K562 (cell line): ENCODE results near the gene MUC5B. TPM values are rescaled to one million over a fixed set of nuclear protein-coding genes. Genes with fewer than 3 reads are reported as not detected.

Source experiments
- ATAC-seq: fragments of 200-7000 bp; cut with Tn5 transposase; 3 replicates; pipeline ENCODE4 v1.9.1; 2020; ENCODE audit warnings: moderate library complexity
- BruUV-seq: library from RNA; stranded (reverse); fragments of 400-500 nt; replicated peaks from 2 replicates; lab custom pipeline; 2021; lab: Mats Ljungman, UMichigan
- CTCF ChIA-PET: fragments of 300-600 bp; formaldehyde crosslinking; extraction: SDS; loops from one replicate; lab custom pipeline; 2021; ENCODE audit warnings: low intra/inter-chr PET ratio; lab: Yijun Ruan, JAX
- POLR2A ChIA-PET: fragments of 300-600, 350-650 bp; sonication (Branson Sonifier 250); formaldehyde crosslinking; extraction: SDS; loops from one replicate; lab custom pipeline; 2021; ENCODE audit warnings: antibody characterized with exemption, inconsistent platforms; lab: Yijun Ruan, JAX
- DNase-seq, 4 experiments: peaks; one replicate each; pipeline versions ENCODE4 v3.0.0 to v3.0.0-alpha.2; 2011 to 2018; ENCODE audit warnings: low spot score in 3 of 4, mixed read lengths in 3 of 4; ENCODE audit errors: extremely low read depth in 1 of 4
- FAIRE-seq: peaks from 2 replicates; lab custom pipeline; 2011; peaks lifted over from hg19 to GRCh38; lab: Jason Lieb, UNC
- H2AFZ ChIP-seq: 2 replicates; pipeline ENCODE4 v1.6.0; 2011; ENCODE audit warnings: low read depth, low read length, control low read depth, inconsistent platforms
- H3K27ac ChIP-seq: fragments of 200-600 bp; 3 replicates; pipeline ENCODE4 v1.8.0; 2011; ENCODE audit warnings: low read depth, mild to moderate bottlenecking, control low read depth, inconsistent platforms, low read length, moderate library complexity, mixed read lengths; ENCODE audit errors: extremely low read depth
- H3K27me3 ChIP-seq, 2 experiments: fragments of 300-600 bp in 1 of 2; 2 replicates in 1 of 2; 3 replicates in 1 of 2; pipeline versions ENCODE4 v1.6.0 to v1.8.0; 2011; ENCODE audit warnings: inconsistent platforms in 2 of 2, low read length in 2 of 2, mild to moderate bottlenecking in 1 of 2, mixed read lengths in 1 of 2, moderate library complexity in 1 of 2; ENCODE audit not compliant: control insufficient read depth in 2 of 2, insufficient read depth in 2 of 2
- H3K36me3 ChIP-seq: fragments of 300-600 bp; 3 replicates; pipeline ENCODE4 v1.8.0; 2011; ENCODE audit warnings: mild to moderate bottlenecking, low read length, inconsistent platforms; ENCODE audit not compliant: control insufficient read depth, insufficient read depth
- H3K4me1 ChIP-seq, 2 experiments: fragments of 200-600 bp in 1 of 2; replicated peaks in 1 of 2; 2 replicates in 1 of 2; 3 replicates in 1 of 2; pipeline versions ENCODE4 v1.5.1 to v1.8.0; 2011; ENCODE audit warnings: inconsistent platforms in 2 of 2, low read length in 2 of 2, mild to moderate bottlenecking in 1 of 2, mixed read lengths in 1 of 2, moderate library complexity in 1 of 2; ENCODE audit not compliant: control insufficient read depth in 2 of 2, insufficient read depth in 2 of 2
- H3K4me2 ChIP-seq: 2 replicates; pipeline ENCODE4 v1.6.1; 2011; ENCODE audit warnings: low read length, control low read depth, inconsistent platforms, mixed read lengths; ENCODE audit not compliant: insufficient read depth
- H3K4me3 ChIP-seq: fragments of 200-600 bp; sonication (generic), shearing (Covaris generic); 2 replicates; pipeline ENCODE4 v1.5.1; 2016; ENCODE audit warnings: control low read depth, inconsistent platforms
- H3K79me2 ChIP-seq: fragments of 200-600 bp; 3 replicates; pipeline ENCODE4 v1.8.0; 2011; ENCODE audit warnings: low read length, inconsistent platforms; ENCODE audit not compliant: control insufficient read depth, insufficient read depth
- H3K9ac ChIP-seq, 2 experiments: 2 replicates each; pipeline versions ENCODE4 v1.6.0 to v1.6.1; 2011; ENCODE audit warnings: low read depth in 2 of 2, low read length in 2 of 2, control low read depth in 1 of 2, inconsistent platforms in 1 of 2, mild to moderate bottlenecking in 1 of 2, mixed read lengths in 1 of 2; ENCODE audit not compliant: insufficient read depth in 1 of 2
- H3K9me1 ChIP-seq: one replicate; pipeline ENCODE4 v1.6.0; 2011; ENCODE audit warnings: inconsistent platforms, mild to moderate bottlenecking, low read length, moderate library complexity; ENCODE audit not compliant: control insufficient read depth, insufficient read depth
- H3K9me3 ChIP-seq: replicated peaks from 2 replicates; pipeline ENCODE4 v1.5.1; 2011; ENCODE audit warnings: low read depth, low read length, inconsistent platforms; ENCODE audit not compliant: control insufficient read depth, insufficient read depth
- H4K20me1 ChIP-seq: replicated peaks from 2 replicates; pipeline ENCODE4 v1.6.1; 2011; ENCODE audit warnings: low read length, inconsistent platforms, mixed read lengths; ENCODE audit not compliant: control insufficient read depth, insufficient read depth
- AFF1 ChIP-seq, 2 experiments: fragments of 450-650 bp; IDR thresholded peaks; 2 replicates each; pipeline ENCODE4 v1.6.1; 2018; ENCODE audit warnings: mild to moderate bottlenecking in 2 of 2, low read depth in 1 of 2; ENCODE audit not compliant: partially characterized antibody in 2 of 2
- CREB1 ChIP-seq, 2 experiments: sonication (generic) in 1 of 2; formaldehyde crosslinking in 1 of 2; IDR thresholded peaks; 2 replicates each; pipeline versions ENCODE4 v1.6.1 to v1.8.0; 2012 to 2022; ENCODE audit warnings: inconsistent platforms in 1 of 2, mild to moderate bottlenecking in 1 of 2, missing genetic modification reagents in 1 of 2, moderate library complexity in 1 of 2
- FOS ChIP-seq: IDR thresholded peaks from 3 replicates; pipeline ENCODE4 v1.6.1; 2011; ENCODE audit not compliant: insufficient read length; ENCODE audit errors: extremely low read depth
- FOXM1 ChIP-seq, 2 experiments: fragments of 450-650 bp in 1 of 2; sonication (generic) in 1 of 2; formaldehyde crosslinking in 1 of 2; IDR thresholded peaks; 2 replicates each; pipeline versions ENCODE4 v1.6.1 to v1.9.0; 2017 to 2022; ENCODE audit warnings: low read depth in 2 of 2, mild to moderate bottlenecking in 2 of 2, missing genetic modification reagents in 1 of 2, moderate library complexity in 1 of 2
- HNRNPH1 ChIP-seq: fragments of 200-400 bp; formaldehyde crosslinking; optimal IDR thresholded peaks from 2 replicates; pipeline ENCODE3; 2017; ENCODE audit warnings: low read depth, mild to moderate bottlenecking, low read length, moderate library complexity
- JUN ChIP-seq, 2 experiments: sonication (generic) in 1 of 2; formaldehyde crosslinking in 1 of 2; IDR thresholded peaks; 2 replicates each; pipeline versions ENCODE4 v1.6.1 to v1.8.0; 2012 to 2022; ENCODE audit warnings: borderline replicate concordance in 2 of 2, mild to moderate bottlenecking in 2 of 2, improper control_type of control experiment in 1 of 2, low read depth in 1 of 2, low read length in 1 of 2, missing genetic modification reagents in 1 of 2
- RB1 ChIP-seq: fragments of 450-650 bp; IDR thresholded peaks from 2 replicates; pipeline ENCODE4 v1.6.1; 2017; ENCODE audit warnings: low read depth, mild to moderate bottlenecking
- ZBTB12 ChIP-seq: fragments of 250-450 bp; sonication (Bioruptor Pico); IDR thresholded peaks from 2 replicates; pipeline ENCODE4 v1.4.0; 2020
- ZNF165 ChIP-seq: fragments of 250-450 bp; sonication (Bioruptor Pico); IDR thresholded peaks from 2 replicates; pipeline ENCODE4 v1.4.0; 2020; ENCODE audit warnings: borderline replicate concordance
- ZNF551 ChIP-seq: fragments of 250-450 bp; sonication (Bioruptor Pico); IDR thresholded peaks from 2 replicates; pipeline ENCODE4 v1.5.0; 2021; ENCODE audit warnings: mild to moderate bottlenecking, moderate library complexity
- ZNF644 ChIP-seq: fragments of 200-800 bp; sonication (Bioruptor generic); IDR thresholded peaks from 2 replicates; pipeline ENCODE4 v1.6.1; 2016; ENCODE audit warnings: low read depth, missing genetic modification characterization, missing compliant biosample characterization
- ZNF717 ChIP-seq: fragments of 250-450 bp; sonication (Bioruptor Pico); IDR thresholded peaks from 2 replicates; pipeline ENCODE4 v1.5.0; 2021
- WGBS: fragments of 100-300 bp; shearing (Covaris generic); methylation state at CpG from one replicate; pipeline ENCODE4 v1.1.6; 2016; ENCODE audit warnings: low coverage, mixed read lengths; ENCODE audit not compliant: insufficient coverage; ENCODE audit errors: missing lambda C conversion rate; 5-methylcytosine and 5-hydroxymethylcytosine counted together
- in situ Hi-C: fragments of 300-500 bp; cut with MboI; formaldehyde crosslinking; loops from 4 replicates; pipeline ENCODE4 v1.15.0; 2018; ENCODE audit warnings: inconsistent platforms, mixed read lengths
- intact Hi-C: fragments of 100-400 bp; cut with micrococcal nuclease; formaldehyde crosslinking; loops from 2 replicates; pipeline ENCODE4 v1.14.2; 2022
- polyA plus RNA-seq, 8 experiments: library from polyadenylated mRNA; depleted of rRNA in 4 of 8; stranded (reverse) in 5 of 8; unstranded in 3 of 8; fragments of >200 nt; fragmentation: Nextera tagmentation in 2 of 8; fragmentation: Illumina TruSeq in 1 of 8; extraction: Ambion mirVana in 2 of 8; extraction: Trizol in 1 of 8; gene quantifications; 2 replicates each; pipeline versions ENCODE4 v1.2.1 to v1.2.3, GENCODE V29; 2011 to 2014; ENCODE audit warnings: inconsistent platforms in 1 of 8, missing spikeins in 1 of 8
- total RNA-seq, 7 experiments: library from RNA; depleted of rRNA in 6 of 7; stranded (reverse); fragments of >200 nt in 6 of 7; fragmentation: Illumina TruSeq in 2 of 7; extraction: Trizol in 2 of 7; gene quantifications; 2 replicates each; pipeline versions ENCODE4 v1.2.1 to v1.2.3, GENCODE V29; 2011 to 2021; ENCODE audit warnings: low replicate concordance in 1 of 7

The MUC5B gene
- total and polyA plus RNA-seq, 9 of the 15 experiments (the other 6 are each of a cell fraction or from before 2014, with no cell fraction given), result 0.04 to 0.95 TPM; not detected in 7

- Histone ChIP-seq H3K4me2 (no peak overlapping the region), H4K20me1 (peaks cover 17% of the 10 kb centered on the region; the same call in 1 of the 2 replicates), H3K4me3 (no peak overlapping the region), H3K9ac (no peak overlapping the region; a peak in 1 of 4 replicates), H3K9me1 (no peaks in the 10 kb centered on the region), H3K79me2 (no peaks in the 10 kb centered on the region), H3K27ac (no peak overlapping the region), H3K36me3 (no peaks in the 10 kb centered on the region), H3K27me3 (peaks cover 9 to 49% of the 10 kb centered on the region in 2 experiments; a peak in 4 of 5 replicates), H3K4me1 (peaks cover 0 to 50% of the 10 kb centered on the region in 2 experiments; a peak in 2 of 5 replicates), H2AFZ (no peak overlapping the region), H3K9me3 (no peaks in the 10 kb centered on the region)
- DNase-seq (peak in 1 of 4 experiments; percentile 4), FAIRE-seq (no peak), ATAC-seq (no peak)
- intact Hi-C loops, result no loop called here
- CTCF ChIA-PET, result no interaction called here
- 0% methylated on average over 21 of the region's 26 CpGs for WGBS
- POLR2A ChIA-PET, result no interaction called here
- in situ Hi-C loops, result no loop called here
- no TSS peak for BruUV-seq
- no peak for TF ChIP-seq HNRNPH1
- no peak for TF ChIP-seq ZBTB12
- TF ChIP-seq ZNF551 (CRISPR knock-in tag), result no peak
- no peak for TF ChIP-seq AFF1 (IDR thresholded peaks at IDR 0.05; ENCODE audit: low read depth in 1 of 2, partially characterized antibody in 2 of 2)
- no peak for TF ChIP-seq ZNF165 (CRISPR knock-in tag)
- no peak for TF ChIP-seq RB1
- TF ChIP-seq JUN (IDR thresholded peaks at IDR 0.05; ENCODE audit: borderline replicate concordance, low read depth, low read length), result no peak
- no peak for TF ChIP-seq JUN (CRISPR knock-in tag; IDR thresholded peaks at IDR 0.05; ENCODE audit: borderline replicate concordance)
- no peak for TF ChIP-seq FOS
- no peak for TF ChIP-seq ZNF644 (tag)
- TF ChIP-seq CREB1 (IDR thresholded peaks at IDR 0.05), result no peak
- no peak for TF ChIP-seq CREB1 (CRISPR knock-in tag; IDR thresholded peaks at IDR 0.05)
- no peak for TF ChIP-seq ZNF717 (CRISPR knock-in tag)
- TF ChIP-seq FOXM1 (IDR thresholded peaks at IDR 0.05; ENCODE audit: low read depth), result no peak
- no peak for TF ChIP-seq FOXM1 (CRISPR knock-in tag; IDR thresholded peaks at IDR 0.05; ENCODE audit: low read depth)
Observed at GRCh38 chr11:1198561-1199240, 24.2 kb upstream of the MUC5B start.
